GM06990 (cell line): Measurements from ENCODE around the gene NOTCH1.

ENCODE experiments used
- DNase-seq: peaks from one replicate; pipeline ENCODE4 v3.0.0-alpha.2; 2011; ENCODE audit not compliant: insufficient read length; ENCODE audit errors: extremely low read depth
- H3K27me3 ChIP-seq: replicated peaks from 2 replicates; pipeline ENCODE4 v1.6.0; 2011; ENCODE audit warnings: low read length; ENCODE audit not compliant: control insufficient read depth, insufficient read depth
- H3K36me3 ChIP-seq: 2 replicates; pipeline ENCODE4 v1.5.1; 2011; ENCODE audit warnings: low read length; ENCODE audit not compliant: control insufficient read depth, insufficient read depth
- H3K4me3 ChIP-seq: replicated peaks from 2 replicates; pipeline ENCODE4 v1.5.1; 2011; ENCODE audit warnings: low read depth, mild to moderate bottlenecking, control low read depth, low read length
- CTCF ChIP-seq: IDR thresholded peaks from 2 replicates; pipeline ENCODE4 v1.5.1; 2011; ENCODE audit warnings: low read length, control low read depth, mild to moderate bottlenecking, inconsistent platforms; ENCODE audit not compliant: insufficient read depth, poor library complexity, severe bottlenecking

Gene NOTCH1

GRCh38 chr9:136447173-136447778 lies 98.6 kb downstream of the NOTCH1 start:
- DNase-seq: no peak
- no peaks in the 10 kb centered on the region for H3K27me3 ChIP-seq
- H3K4me3 ChIP-seq: no peak overlapping the region
- TF ChIP-seq CTCF: no peak
- H3K36me3 ChIP-seq: peaks cover 37% of the 10 kb centered on the region

GRCh38 chr9:136445799-136446198 lies 100.0 kb downstream of the NOTCH1 start:
- Histone ChIP-seq H3K36me3 (peaks cover 43% of the 10 kb centered on the region), H3K4me3 (no peak overlapping the region), H3K27me3 (no peaks in the 10 kb centered on the region)
- no peak for DNase-seq
- no peak for TF ChIP-seq CTCF
